GM19324 (cell line): ENCODE measurements around the gene NPAS3.

Experiments
- ATAC-seq: cut with Tn5 transposase; IDR thresholded peaks from one replicate; pipeline ENCODE4 v1.9.1; 2021; ENCODE audit warnings: mild to moderate bottlenecking, moderate library complexity; ENCODE audit not compliant: unreplicated experiment, low FRiP score

NPAS3 gene

DNA sequence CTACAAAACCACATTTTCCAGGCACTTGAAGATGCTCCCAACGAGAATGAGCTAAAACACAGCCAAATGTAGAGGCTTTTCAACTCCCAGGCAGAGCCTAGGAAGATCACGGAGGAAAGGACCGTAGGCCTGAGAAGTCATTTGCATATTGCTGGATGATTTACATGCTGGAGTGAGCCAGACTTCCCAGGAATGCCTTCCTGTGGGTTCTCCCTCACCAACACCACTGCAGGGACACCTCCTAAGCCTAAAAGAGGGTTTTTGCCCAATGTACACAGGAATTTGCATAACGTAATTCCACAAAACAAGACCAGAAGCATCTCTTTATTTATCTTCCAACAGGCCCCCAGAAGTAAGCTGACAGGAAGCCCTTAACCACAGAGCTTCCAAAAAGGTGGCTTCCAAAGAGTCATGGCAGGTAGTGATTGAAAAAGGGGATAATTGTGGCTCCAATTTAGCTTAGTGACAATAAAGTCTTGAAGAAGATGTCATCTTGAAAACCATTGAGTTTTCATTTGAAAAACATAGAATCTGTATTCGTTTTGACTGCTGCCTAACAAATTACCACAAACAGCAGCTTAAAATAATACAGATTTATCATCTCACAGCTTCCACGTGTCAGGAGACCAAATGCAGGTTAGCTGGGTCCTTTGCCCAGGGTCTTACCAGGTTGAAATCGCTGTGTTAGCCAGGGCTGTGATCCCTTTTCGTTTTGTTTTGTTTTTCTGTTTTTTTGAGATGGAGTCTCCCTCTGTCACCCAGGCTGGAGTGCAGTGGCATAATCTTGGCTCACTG, 896.0 kb downstream of the NPAS3 start:
- no peak for ATAC-seq

DNA sequence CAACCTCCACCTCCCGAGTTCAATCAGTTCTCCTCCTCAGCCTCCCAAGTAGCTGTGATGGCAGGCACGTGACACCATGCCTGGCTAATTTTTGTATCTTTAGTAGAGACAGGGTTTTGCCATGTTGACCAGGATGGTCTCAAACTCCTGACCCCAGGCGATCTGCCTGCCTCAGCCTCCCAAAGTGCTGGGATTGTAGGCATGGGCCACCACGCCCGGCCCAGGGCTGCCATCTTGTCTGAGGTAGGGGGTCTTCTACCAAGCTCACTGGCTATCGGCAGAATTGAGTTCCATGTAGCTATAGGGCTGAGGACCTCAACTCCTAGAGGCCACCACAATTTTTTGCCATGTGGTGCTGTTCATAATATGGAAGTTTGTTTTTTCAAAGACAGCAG, 896.6 kb downstream of the NPAS3 start:
- ATAC-seq: no peak

DNA sequence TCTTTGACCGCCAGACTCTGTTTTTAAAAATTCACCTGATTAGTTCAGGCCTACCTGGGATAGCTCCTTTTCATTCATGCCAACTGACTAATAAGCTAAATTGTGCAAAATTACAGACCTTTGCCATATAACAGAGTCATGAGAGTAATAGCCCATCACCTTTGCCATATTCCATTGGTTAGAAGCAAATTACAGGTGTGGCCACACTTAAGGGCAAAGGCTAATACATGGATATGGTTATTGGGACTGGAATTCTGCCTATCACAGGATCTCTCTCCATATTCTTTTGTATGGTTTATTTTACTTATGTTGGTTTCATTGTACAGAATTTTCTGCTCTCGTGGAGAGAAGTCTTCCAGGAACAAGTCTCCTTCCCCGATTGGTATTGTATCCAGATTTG, 897.0 kb downstream of the NPAS3 start:
- ATAC-seq: no peak

DNA sequence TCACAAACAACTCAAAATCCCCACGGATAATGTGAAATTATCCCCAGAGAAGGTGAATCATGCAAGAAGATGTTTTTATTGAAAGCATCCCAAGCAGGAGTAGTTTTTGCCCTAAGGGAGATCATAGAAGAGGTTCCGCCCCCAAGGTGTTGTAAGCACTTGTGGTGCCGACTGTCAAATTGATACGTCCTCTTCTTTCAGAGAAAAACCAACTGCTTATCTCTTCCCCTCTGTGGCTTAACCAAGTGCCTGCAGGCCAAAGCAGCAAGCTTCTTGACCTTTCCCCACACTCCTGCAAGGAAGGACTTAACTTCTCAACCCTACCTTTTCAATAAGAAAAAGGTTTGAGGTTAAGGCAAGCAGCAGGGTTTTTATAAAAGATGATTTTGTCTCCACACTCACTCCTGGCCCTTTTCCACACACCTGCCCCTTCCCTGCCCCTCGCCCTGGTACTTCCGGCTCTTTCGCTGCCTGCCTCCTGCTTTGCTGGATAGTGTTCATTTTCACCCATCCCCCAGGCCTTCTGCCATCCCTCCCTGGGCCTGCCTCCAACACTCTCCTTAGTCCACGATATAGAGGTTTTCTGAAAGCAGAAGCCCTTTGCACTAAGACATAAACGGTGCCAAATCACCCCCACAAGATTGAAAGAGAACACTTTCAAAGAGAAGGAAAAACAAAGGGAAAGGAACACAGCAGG, 897.7 kb downstream of the NPAS3 start:
- no peak for ATAC-seq

DNA sequence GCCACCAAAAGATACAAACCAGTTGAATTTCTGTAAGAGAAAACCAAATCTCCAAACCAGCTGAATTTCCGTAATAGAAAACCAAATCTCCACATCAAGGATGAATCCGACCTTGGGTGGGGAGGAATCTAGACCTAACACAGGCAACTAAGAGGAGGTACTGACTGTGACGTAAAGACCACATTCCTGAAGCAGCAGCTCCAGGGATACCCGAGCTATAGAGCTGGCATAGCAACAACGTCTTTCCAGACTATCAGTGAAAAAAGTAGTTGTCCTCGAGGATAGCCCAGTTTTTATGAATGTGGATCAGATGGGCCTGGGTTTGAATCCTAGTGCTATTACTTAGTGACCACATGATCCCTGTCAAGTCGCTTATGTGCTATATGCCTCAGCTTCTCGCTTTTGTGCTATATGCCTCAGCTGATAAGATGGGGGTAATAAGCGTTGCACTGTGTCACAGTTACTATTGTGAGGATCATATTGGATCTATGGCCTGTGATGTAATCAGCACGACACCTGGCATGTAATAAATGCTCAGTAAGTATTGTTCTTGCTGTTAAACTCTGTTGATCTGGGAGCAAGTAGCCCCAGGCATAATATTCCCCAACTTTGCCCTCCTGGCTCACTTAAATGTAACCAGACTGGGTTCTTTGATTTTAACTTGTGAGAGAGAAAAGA, 898.4 kb downstream of the NPAS3 start:
- no peak for ATAC-seq

DNA sequence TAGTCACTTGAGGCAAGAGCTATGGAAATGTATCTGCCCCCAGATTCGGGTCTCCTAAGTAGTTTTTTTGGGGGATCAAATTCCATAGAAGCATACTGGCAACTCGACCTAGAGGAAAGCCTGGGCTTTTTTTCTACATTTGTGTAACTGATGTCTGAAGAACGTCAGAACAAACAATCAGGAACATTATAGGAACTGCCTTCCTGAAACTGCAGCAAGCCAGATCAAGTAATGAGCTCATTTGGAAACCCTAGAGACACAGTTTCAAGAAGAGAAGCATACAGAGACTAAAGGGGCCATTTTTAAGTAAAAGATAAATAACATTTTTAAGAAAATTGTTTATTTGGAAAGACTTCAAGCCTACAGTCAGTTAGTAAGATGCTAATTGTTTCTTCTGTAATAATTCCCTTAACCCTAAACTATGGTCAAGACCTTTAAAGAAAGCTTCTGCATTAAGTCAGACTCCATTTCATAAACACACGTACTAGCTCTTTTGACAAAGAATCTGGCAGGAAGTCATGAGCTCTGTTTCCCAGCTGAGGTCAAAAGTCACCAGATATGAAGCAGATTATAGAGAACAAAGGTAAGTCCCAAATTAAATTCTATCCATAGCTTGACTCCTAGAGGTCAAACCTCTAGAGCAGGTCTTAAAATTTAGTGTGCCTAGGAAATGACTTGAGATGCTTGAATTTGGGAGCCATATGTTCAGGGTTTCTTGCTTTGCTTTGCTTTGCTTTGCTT, 899.4 kb downstream of the NPAS3 start:
- no peak for ATAC-seq

DNA sequence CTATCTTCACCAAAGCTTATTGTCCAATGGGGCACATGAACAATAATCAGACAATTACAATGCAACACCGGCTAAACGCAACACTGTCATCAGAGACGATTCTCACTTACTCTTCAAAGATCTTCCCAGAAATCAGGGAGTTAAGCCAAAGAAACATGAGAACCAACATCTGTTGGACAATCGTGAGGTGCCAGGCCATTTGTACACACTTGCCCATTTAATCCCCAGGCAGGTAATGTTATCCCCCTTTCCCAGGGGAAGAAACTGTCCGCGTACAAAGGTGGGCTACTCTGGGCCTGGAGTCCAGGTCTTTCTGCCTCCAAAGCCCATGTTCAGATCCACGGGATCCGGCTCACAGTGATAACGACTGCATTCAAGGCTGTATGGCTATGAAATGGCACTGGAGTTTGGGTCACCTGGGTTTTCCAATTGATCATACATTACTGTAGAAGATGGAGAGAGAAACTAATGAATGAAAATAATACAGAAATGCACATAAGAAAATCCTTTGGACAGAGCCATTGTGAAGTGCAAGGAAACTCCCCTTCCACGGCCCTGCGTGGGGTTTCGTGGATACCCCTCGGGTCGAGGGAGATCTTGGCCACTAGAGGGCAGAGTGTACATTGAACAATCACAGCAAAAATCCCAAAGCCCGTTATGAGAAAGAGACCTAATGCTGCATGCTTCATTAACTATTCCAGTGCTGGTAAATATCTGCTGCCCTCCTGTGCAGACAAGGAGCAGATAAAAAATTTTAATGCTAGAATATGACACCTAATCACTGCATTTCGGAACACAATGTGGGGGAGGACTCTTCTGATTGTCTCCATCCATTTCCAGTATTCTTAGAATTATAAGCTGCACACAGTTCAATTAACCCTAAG, 900.8 kb downstream of the NPAS3 start:
- no peak for ATAC-seq

DNA sequence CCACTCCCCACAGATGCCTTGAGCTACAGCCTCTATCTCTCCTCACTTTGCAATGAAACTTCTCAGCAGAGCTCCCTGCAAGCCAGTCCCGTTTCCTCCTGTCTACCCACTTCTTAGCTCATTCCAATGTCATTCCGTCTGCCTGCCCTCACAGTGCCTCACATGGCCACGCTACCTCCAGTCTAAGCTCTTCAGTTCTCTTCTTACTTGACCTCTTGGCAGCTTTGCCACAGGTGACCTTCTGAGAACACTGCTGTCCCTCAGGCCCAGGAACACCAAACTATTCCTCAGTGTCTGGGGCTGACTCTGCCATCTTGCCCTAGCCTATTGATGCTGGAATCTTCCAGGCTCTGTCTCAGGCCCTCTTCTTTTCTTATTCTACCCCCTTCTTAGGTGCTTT, 902.1 kb downstream of the NPAS3 start:
- no peak for ATAC-seq

DNA sequence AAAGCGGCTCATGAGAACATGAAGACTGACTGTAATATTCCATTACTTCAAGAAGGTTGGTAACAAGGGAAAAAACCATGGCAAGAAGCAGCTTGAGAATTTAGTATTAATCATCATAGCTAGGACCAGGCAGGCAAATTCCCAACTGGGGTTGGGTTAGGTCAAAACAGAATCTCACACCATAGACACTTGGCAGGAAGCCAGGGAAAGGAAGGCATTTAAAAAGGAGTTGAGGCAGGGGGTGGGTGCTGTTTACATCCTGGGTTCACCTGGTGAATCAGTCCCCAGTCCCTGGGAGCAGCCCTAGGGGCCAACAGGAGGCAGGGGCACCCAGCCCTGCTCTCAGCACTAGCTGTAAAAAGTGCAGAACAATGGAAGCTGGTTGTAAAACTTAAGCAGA, 903.6 kb downstream of the NPAS3 start:
- ATAC-seq: no peak

DNA sequence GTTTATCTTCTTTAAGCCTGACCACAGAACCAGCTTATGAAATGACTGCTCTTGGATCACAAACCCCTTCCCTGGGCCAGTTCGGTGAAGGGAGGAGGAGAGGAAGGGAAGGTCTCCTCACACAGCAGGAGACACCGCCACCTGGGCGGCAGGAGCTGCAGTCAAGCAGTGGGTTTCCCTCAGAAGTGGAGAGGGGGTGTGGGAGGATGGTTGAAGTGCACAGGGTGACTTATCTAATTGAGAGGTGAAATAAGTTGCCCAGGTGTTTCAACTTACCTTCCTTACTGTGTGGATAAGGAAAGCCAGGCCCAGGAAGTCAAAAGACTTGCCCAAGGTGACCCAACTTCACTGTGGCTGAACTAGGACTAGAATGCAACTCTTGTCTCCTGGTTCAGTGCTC, 905.4 kb downstream of the NPAS3 start:
- no peak for ATAC-seq

DNA sequence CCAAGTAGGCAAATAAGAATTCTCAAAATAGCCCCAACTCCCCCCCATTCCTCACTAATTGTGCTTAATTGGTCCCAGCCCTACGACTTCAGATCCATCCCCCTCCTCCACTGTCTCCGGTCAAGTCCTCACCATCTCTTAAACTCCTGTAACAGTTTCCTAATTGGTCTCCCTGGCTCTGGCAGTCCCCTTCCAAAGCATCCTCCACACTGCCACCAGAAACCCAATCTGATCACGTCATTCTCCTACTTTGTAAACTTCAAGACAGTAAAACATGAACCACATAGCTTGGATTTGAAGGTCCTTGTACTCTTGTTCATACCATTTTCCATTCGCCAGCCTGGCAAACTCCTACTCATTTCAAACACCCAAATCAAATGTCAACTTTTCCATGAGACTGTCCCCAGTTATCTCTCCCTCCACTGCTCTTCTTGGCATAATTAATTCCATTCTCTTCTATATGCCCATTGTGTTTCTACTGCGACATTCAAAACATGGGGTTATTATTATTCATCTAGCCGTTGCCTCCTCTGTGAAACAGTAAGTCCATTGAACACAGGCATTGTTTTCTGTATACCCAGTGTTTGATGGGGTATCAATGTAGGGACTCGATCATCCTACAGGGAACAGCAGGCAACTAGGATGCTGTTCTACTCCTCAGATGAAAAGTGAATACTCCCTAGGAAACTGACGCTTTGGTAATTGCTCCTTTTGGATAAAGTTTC, 907.6 kb downstream of the NPAS3 start:
- no peak for ATAC-seq

DNA sequence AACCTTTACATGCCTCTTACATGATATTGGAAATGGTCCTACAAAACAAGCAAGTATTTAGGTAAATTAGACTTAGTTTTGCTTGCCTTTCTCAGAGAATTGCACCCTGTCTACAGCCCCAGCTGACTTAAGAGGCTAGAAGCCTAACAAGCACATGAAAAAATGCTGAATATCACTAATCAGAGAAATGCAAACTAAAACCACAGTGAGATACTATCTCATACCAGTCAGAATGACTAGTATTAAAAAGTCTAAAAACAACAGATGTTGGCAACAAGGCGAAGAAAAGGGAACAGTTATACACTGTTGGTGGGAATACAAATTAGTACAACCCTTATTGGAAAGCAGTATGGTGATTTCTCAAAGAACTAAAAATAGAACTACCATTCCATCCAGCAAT, 908.4 kb downstream of the NPAS3 start:
- no peak for ATAC-seq

DNA sequence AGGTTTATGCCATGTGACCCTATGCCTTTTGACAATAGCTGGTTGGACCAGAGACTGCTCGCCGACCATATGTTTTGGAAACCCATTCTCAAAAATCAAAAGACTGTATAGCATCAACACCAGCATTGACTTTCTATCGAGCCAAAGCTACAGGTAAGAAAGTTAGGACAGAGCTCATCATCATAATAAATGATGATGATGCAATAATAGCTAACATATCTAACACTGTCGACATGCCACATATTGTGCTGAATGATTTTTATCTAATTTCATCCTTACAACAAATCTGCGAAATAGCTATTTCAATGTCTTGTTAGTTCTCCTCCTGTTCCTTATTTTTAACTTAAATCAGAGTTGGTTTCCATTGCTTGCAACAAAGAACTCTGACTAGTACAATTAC, 909.3 kb downstream of the NPAS3 start:
- ATAC-seq: no peak

DNA sequence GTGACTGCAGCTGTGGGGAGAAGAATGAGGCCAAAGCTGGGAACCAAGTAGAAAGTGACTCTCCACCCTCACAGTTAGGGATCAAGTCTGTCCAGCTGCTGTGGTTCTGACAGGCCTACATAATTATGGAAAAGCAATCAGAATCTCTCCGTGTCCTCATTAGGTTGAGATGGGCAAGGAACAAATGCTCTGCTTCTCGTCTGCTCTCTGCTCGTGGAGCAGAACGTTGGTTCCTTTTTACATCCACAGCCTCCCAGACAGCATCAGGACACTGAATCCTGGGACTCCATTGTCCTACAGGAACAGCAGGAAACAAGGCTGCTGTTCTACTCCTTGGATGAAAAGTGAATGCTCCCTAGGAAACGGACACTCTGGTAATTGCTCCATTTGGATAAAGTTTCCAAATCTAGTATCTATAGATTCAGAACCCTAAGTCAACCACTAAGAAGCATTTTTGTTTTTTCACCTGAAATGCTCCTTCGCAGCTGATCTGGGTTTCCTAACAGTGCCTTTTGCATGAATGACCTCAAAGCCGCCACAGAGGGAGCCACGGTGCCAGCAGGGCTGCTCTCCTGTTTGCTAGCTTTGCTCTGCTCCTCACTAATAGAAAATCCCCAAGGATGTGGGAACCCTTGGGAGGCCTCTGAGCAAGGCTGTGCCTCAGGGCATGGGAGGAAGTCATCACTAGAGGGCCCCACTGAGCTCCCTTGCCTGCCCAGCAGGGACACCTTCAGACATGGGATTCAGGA, 910.2 kb downstream of the NPAS3 start:
- no peak for ATAC-seq

DNA sequence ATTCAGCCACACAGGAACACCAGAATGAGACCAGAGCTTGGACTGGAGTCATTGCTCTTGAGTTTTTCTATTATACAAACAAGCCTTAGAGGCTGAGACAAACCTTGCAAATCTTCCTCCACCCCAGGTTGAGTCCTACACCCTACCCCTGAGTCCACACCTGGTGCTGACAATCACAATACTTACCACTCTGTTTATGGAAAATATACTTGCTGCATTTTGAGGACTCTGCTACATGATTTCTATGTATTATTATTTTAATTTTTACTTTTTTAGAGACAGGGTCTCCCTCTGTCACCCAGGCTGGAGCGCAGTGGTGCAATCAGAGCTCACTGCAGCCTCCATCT, 910.7 kb downstream of the NPAS3 start:
- no peak for ATAC-seq

DNA sequence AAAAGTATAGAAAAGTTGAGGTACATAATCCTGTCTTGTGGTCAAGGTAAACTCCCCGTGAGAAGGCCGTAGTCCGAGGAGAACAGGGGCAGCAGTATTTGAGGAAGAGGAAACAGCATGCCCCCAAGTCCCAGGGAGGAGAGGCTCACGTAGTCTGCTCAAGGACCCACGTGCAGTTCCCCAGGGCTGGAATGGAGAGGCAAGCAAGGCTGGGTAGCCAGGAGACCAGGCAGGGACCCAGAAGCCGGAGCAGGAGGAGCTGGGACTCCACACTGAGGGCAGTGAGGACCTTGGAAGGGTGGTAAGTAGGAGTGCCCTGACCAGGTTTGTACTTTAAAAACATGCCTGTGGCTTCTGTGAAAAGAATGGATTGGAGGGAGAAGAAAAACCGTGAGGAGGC, 912.1 kb downstream of the NPAS3 start:
- ATAC-seq: no peak

DNA sequence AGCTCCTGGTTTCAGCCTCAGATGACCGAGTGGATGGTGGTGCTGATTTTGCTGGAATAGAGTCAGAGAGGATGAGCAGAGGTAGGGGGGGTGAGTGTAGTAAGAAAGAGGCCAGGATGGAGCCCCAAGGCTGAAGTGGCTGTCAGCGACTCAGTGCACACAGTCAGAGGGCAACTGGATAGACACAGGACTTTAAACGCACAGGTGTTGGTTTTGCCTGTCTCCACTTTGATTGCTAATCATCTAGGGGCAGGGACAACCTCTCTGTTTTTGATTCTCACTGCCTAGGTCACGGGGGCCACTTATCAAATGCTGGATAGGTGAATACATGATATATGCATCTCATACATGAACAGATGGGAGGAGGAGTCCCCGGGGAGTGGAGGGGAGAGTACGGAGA, 912.7 kb downstream of the NPAS3 start:
- no peak for ATAC-seq

DNA sequence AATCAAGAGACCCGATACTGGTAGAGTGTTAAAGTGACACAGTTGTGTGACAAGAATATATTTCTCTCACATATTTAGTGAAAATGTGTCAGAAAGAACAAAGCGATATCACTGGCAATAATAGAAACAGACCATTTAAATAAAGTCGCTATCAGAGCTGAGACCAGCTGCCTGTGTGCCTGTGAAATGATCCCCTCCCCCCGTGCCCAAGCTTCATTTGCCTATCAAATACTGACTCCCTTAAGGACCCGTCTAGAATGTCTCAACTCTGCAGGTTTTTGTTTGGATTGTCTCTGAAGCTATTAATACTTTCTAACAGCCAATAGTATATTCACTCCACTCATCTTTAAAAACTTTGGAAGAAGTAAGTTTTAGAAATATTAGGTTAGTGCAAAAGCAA, 913.3 kb downstream of the NPAS3 start:
- ATAC-seq: no peak
